SH-SY5Y (cell line): ENCODE data around the gene WDR43.

Source experiments
- GATA2 ChIP-seq: IDR thresholded peaks from 2 replicates; pipeline ENCODE4 v1.6.1; 2011; ENCODE audit warnings: mild to moderate bottlenecking, low read depth, low read length
- GATA3 ChIP-seq: IDR thresholded peaks from 2 replicates; pipeline ENCODE4 v1.6.1; 2011; ENCODE audit warnings: low read depth, mild to moderate bottlenecking, low read length, moderate library complexity

The WDR43 gene

GRCh38 chr2:28941008-28941407 lies 46.5 kb downstream of the WDR43 start:
- TF ChIP-seq GATA3 (no peak), GATA2 (no peak)

DNA sequence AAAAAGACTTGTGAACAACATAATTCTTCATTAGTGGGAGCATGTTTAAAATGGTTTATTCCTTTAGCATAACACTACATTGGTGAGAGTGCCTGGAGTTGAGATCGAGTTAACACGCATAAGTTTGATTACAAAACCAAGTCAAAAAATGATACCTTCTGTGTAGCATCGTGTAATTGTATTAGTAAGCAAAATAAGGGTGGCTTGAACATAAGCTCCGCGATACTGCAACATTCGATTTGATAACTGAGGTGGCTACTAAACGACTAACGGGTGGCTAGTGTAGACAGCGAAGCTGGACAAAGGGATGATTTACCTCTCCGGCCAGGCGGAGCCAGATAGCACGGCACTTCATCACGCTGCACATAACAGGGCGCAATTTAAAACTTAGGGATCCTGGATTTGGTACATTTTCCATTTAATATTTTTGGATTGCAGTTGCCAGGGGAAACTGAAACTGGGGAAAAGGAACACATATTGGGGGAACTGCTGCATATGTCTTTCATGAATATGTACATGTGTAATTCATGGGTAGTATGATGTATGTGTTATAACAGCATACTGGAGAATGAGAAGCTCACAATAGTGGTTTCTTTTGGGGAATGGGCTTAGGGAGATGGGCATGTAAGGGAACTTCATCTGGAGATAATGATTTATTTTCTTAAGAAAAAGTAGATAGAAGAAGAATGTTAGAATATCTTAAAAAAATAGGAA lies 50.2 kb downstream of the WDR43 start:
- TF ChIP-seq GATA2 (no peak), GATA3 (no peak)

DNA sequence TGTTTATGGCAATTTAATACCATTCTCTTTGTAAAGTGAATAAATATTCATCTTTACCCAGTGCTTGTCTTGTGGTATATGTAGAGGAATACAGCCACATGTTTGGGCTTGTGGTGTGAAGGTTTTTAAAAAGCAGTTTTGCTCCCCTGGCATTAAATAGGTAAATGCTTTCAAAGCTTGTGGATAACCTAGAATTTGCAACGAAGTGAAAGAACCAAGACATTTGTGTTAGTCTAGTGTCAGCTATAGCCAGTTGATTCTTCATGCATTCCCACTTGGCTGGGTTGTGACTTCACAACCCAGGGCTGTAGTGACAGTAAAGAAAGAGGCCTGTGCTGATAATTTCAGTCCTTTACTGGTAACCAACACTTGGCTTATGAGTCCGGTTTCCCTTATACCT lies 53.7 kb downstream of the WDR43 start:
- TF ChIP-seq GATA3 (no peak), GATA2 (no peak)

DNA sequence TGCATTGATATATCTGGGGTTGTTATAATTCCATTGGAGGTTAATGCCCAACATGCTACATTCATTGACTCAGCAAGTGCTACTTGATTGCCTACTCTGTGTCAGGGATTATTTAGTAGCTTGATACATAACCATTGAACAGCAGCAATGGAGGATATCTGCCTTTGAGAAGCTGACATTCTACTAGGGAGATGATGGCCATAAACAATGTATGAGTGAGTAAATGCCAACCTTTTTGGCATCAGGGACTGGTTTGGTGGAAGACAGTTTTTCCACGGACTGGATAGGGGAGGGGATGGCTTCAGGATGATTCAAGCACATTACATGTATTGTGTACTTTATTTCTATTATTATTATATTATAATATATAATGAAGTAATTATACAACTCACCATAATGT lies 54.7 kb downstream of the WDR43 start:
- TF ChIP-seq GATA2 (no peak), GATA3 (no peak)

- TF ChIP-seq GATA3 = no peak
- TF ChIP-seq GATA2 = no peak
Observed at GRCh38 chr2:28949617-28950305, 55.3 kb downstream of the WDR43 start.

DNA sequence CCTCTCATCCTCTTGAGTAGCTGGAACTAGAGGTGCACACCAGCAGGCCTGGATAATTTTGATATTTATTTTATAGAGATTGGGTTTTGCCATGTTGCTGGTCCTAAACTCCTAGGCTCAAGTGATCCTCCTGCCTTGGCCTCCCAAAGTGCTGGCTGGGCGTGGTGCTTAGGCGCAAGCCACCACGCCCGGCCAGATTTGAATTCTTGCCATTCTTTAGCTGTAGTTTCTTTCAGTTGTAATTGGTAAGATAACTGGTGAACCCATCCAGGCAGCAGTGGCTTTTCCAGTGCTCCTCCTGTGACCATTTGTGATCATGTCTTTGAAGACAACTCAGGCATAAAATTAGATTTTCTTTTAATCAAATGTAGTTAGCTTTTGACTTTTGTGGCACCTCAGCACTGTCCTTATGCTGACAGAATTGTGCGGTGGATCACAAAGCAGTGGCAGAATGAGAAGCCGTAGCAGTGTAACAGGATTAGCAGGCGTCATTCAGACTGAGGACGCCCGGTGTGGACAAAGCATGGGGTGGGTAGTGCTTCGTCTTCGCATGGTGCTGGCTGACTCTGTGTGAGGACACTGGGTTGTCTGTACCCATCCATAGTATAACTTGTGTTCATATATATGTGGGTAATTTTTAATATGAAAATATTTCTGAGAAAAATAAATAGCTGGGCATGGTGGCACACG lies 56.6 kb downstream of the WDR43 start:
- TF ChIP-seq GATA3 = no peak
- no peak for TF ChIP-seq GATA2

DNA sequence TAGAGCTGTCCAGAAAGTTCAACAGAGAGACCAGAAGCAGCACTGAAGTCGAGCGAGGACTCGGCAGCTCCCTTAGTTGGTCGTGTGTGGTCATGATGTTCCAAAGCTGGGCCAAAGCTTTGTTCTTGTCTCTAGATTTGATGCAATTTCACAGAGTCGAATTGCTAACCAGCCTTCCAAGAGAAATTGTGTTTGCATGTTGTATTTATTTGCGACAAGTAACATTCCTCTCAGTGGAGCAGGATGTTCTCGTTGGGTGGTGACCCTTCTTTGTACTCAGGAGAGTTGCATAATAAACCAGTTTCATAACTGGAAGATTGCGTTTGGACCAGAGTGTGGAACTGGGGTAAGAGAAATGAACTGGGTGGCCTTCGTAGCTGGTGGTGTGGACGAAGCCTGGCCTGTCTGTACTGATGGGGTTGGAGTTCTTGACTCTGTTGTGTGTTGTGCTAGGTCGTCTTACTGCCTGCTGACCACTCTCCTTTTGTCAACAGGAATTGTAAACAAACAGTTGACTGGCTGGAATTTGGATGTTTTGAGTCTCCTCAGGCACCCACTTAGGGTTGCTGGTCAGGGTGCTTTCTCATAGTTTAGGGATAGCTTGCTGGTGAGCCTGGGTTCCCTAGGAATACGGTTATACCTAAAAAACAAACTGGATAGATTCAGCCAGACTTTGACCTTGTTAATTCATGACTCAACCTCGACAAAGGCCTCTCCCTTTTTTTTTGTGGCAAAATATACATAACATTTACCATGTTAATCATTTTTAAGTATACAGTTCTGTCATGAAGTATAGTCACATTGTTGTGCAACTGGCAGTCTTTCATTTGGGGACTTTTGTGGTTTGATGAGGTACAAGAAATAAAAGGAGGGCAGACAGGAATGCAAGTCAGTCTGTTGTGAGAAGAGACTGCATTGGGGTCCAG lies 57.7 kb downstream of the WDR43 start:
- no peak for TF ChIP-seq GATA2
- no peak for TF ChIP-seq GATA3

DNA sequence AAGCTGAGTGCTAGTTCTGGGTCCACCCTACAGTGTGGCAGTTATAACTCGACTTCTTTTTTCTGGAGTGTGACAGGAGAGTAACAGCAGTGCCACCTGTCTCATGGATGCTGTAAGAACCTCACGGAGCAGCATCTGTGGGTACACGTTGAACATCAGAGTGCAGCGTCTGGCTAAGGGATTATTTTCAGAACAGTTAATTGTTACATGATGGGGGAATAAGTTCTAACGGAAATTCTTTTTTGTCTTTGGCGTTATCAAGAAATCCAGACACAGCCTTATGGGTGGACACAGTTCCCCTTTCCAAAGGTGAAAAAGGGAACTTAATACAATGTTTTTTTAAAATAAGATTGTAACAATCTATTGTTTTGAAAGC lies 58.4 kb downstream of the WDR43 start:
- no peak for TF ChIP-seq GATA3
- TF ChIP-seq GATA2 = no peak

DNA sequence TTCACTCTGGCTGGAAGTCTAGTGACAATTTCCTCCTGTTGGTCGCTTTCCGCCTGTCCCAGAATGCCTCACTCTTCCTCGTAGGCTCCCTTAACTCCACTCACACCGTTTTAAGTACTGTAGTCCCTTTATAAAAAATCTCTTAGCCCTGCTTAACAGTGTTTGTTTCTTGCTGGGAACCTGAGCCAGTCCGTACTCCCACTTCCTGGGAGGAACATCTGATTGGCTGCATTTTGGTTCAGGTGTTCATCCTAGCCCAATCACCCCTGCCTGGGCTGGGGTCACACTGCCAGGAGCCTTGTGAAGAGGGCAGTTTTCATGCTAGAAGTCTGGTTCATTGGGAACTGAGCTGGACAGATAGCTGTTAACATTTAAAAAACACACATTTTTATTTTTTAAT lies 61.0 kb downstream of the WDR43 start:
- no peak for TF ChIP-seq GATA3
- no peak for TF ChIP-seq GATA2

DNA sequence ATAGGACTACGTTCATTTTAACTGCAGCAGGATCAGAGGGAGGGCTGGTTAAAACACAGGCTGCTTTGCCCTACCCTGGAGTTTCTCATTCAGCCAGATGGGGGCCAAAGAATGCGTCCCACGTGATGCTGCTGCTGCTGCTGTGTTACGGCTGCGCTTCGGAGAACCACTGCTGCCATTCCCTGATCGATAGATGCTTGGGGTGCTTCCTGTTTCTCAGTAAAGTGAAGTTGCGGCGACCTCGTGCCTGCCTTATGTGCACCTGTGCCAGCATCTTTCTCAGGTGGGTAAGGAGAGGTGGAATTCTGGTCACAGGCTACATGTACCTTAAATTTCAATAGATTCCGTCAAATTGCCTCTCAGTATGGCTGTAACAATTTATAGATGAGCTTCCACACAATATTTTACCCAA lies 62.0 kb downstream of the WDR43 start:
- no peak for TF ChIP-seq GATA2
- TF ChIP-seq GATA3 = no peak

GRCh38 chr2:28956890-28957289 lies 62.4 kb downstream of the WDR43 start:
- peak; percentile 75 for TF ChIP-seq GATA2
- TF ChIP-seq GATA3 = no peak

DNA sequence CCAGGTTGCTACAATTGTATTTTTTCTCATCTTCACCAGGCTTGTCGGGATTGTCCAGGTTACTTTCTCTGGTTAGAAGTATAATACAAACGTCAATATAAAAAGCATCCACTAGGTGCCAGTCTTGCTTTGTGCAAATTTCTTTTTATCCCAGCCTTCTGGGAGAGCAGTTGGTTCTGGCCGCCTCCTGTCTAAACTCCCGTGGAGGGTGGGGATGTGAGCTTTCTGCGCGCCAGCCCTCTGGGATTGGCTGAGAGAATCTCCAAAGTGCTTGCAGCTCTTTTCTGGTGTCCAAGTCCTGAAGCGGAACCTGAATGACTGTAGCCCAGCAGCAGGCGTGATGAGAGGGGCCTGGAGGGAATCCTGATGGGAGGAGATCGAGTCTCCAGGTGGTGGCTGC lies 64.2 kb downstream of the WDR43 start:
- no peak for TF ChIP-seq GATA2
- no peak for TF ChIP-seq GATA3

DNA sequence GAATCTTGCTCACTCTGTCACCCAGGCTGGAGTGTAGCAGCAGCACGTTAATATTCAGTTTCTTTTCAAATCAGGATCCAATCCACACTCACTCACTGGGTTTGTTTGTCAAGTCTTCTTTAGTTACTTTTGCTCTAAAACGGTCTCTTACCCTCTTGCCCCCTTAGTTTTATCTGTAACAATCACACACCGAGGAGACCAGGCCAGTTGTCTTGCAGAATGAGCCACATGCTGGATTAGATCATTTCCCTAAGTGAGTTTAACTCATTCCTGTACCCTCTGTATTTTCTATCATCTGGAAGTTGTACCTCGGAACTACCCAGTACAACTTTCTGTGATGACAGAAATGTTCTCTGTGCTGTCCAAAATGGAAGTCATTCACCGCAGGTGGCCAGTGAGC lies 65.9 kb downstream of the WDR43 start:
- TF ChIP-seq GATA3 (no peak), GATA2 (no peak)

DNA sequence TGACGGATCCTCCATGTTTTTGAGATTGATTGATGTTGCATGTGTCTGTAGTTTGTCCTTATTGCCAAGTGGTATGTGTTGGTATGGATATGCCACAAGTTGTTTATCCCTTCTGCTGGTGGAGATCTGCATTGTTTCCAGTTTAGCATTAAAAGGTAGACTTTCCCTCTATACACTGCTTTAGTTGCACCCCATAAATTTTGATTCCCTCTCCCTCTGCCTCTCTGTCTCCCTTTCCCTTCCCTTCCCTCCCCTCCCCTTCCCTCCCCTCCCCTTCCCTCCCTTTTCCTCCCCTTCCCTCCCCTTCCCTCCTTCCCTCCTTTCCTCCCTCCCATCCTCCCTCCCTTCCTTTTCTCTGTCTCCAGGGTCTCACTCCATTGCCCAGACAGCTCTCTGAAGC lies 68.0 kb downstream of the WDR43 start:
- TF ChIP-seq GATA2 (no peak), GATA3 (no peak)
